DMS79 (cell line): ENCODE measurements around the gene FAF2.
"Not testable (repeated sequence)": the region's sequence is repeated elsewhere in the genome, so short reads cannot be mapped to it uniquely, and the experiment has no call there.

Experiments used
- DNase-seq: peaks from one replicate; lab custom pipeline; 2025; lab: John Stamatoyannopoulos, UW

FAF2 gene

GRCh38 chr5:176543428-176544182, 95.4 kb downstream of the FAF2 start:
- peak; percentile 14 for DNase-seq

- DNase-seq = no peak
Observed at GRCh38 chr5:176545388-176545736, 97.2 kb downstream of the FAF2 start.

- DNase-seq = no peak
Observed at GRCh38 chr5:176545737-176546509, 97.7 kb downstream of the FAF2 start.

- DNase-seq = no peak
Observed at GRCh38 chr5:176547802-176548201, 99.6 kb downstream of the FAF2 start.

- DNase-seq = no peak
Observed at GRCh38 chr5:176548967-176549444, 100.8 kb downstream of the FAF2 start, which contains the start of gene CDHR2. Gene CDHR2 (plus strand): TSS chr5:176549342. CDS start chr5:176565353, 16,011 bp downstream.

GRCh38 chr5:176549871-176550270, 101.7 kb downstream of the FAF2 start:
- DNase-seq = no peak

GRCh38 chr5:176550275-176550831, 102.2 kb downstream of the FAF2 start:
- no peak for DNase-seq

- not testable (repeated sequence) for DNase-seq
Observed at GRCh38 chr5:176550937-176551336, 102.8 kb downstream of the FAF2 start.

- DNase-seq = no peak
Observed at GRCh38 chr5:176552332-176552869, 104.2 kb downstream of the FAF2 start.

GRCh38 chr5:176553260-176554085, 105.3 kb downstream of the FAF2 start:
- DNase-seq = no peak

- no peak for DNase-seq
Observed at GRCh38 chr5:176557846-176558245, 109.7 kb downstream of the FAF2 start.
